HG02973 (cell line): Measurements from ENCODE around the gene DLL4.
"Not testable (repeated sequence)": the region's sequence is repeated elsewhere in the genome, so short reads cannot be mapped to it uniquely, and the experiment has no call there.

Experiments used
- ATAC-seq: cut with Tn5 transposase; IDR thresholded peaks from one replicate; pipeline ENCODE4 v1.9.1; 2021; ENCODE audit warnings: moderate library complexity; ENCODE audit not compliant: unreplicated experiment

The DLL4 gene

GRCh38 chr15:40941528-40942336 lies 12.6 kb downstream of the DLL4 start:
- ATAC-seq, result peak; percentile 52

- ATAC-seq, result no peak
These were observed 13.3 kb downstream of the DLL4 start for GRCh38 chr15:40942337-40942854.

- no peak for ATAC-seq
These were observed 13.7 kb downstream of the DLL4 start for GRCh38 chr15:40942878-40943277.

- ATAC-seq, result no peak
These were observed 14.7 kb downstream of the DLL4 start for GRCh38 chr15:40943764-40944365.

GRCh38 chr15:40944510-40945296 lies 15.6 kb downstream of the DLL4 start:
- ATAC-seq, result no peak

- no peak for ATAC-seq
These were observed 19.8 kb downstream of the DLL4 start for GRCh38 chr15:40948706-40949473.

GRCh38 chr15:40949756-40950207 lies 20.6 kb downstream of the DLL4 start:
- no peak for ATAC-seq

GRCh38 chr15:40951764-40952163 lies 22.6 kb downstream of the DLL4 start:
- ATAC-seq, result no peak

- no peak for ATAC-seq
These were observed 23.3 kb downstream of the DLL4 start for GRCh38 chr15:40952301-40952900.

GRCh38 chr15:40952901-40953712 lies 24.0 kb downstream of the DLL4 start, which contains the start of gene CHAC1:
Gene CHAC1, plus strand, starts transcription at chr15:40953471. Its CDS starts 113 bp downstream, at chr15:40953584.
- ATAC-seq, result peak; percentile 87

- ATAC-seq, result no peak
These were observed 24.6 kb downstream of the DLL4 start for GRCh38 chr15:40953713-40954074.

GRCh38 chr15:40954158-40954848 lies 25.2 kb downstream of the DLL4 start:
- ATAC-seq, result not testable (repeated sequence)

GRCh38 chr15:40955141-40955903 lies 26.2 kb downstream of the DLL4 start:
- no peak for ATAC-seq

GRCh38 chr15:40955930-40956540 lies 26.9 kb downstream of the DLL4 start:
- no peak for ATAC-seq

- ATAC-seq, result no peak
These were observed 27.4 kb downstream of the DLL4 start for GRCh38 chr15:40956541-40956982.

GRCh38 chr15:40957041-40957555 lies 28.0 kb downstream of the DLL4 start:
- no peak for ATAC-seq

- no peak for ATAC-seq
These were observed 28.5 kb downstream of the DLL4 start for GRCh38 chr15:40957581-40958051.
